Psoas muscle (tissue), 8 donors: ENCODE measurements around the gene SLIT3. TPM values are rescaled to one million over a fixed set of nuclear protein-coding genes. Genes with fewer than 3 reads are reported as not detected.

Source experiments
- ATAC-seq, 4 donors: fragments of 200-7000 bp; cut with Tn5 transposase; one replicate each; pipeline ENCODE4 v1.9.1; 2020; ENCODE audit warnings: moderate library complexity in 3 of 4, mild to moderate bottlenecking in 2 of 4
- DNase-seq, 2 donors: peaks; one replicate each; pipeline ENCODE4 v3.0.0-alpha.2; 2020
- H3K27ac ChIP-seq: fragments of 200-600 bp; one replicate; pipeline ENCODE4 v1.8.0; 2022
- H3K27me3 ChIP-seq, 3 donors: fragments of 200-600 bp in 1 of 3; one replicate each; pipeline versions ENCODE4 v1.6.1 to v1.8.0; 2013 to 2022; ENCODE audit warnings: low read length in 2 of 3, mild to moderate bottlenecking in 2 of 3, moderate library complexity in 1 of 3; ENCODE audit not compliant: insufficient read depth in 3 of 3
- H3K36me3 ChIP-seq, 2 donors: fragments of 200-600 bp in 1 of 2; one replicate each; pipeline versions ENCODE4 v1.6.1 to v1.8.0; 2013 to 2022; ENCODE audit warnings: low read depth in 1 of 2, mild to moderate bottlenecking in 1 of 2, moderate library complexity in 1 of 2; ENCODE audit not compliant: insufficient read depth in 1 of 2
- H3K4me1 ChIP-seq: fragments of 200-600 bp; one replicate; pipeline ENCODE4 v1.8.0; 2022
- H3K4me3 ChIP-seq: fragments of 200-600 bp; one replicate; pipeline ENCODE4 v1.8.0; 2022; ENCODE audit warnings: mild to moderate bottlenecking
- H3K9me3 ChIP-seq: fragments of 200-600 bp; one replicate; pipeline ENCODE4 v1.8.0; 2022
- CTCF ChIP-seq: fragments of 200-600 bp; IDR thresholded peaks from one replicate; pipeline ENCODE4 v1.8.0; 2022; ENCODE audit warnings: antibody characterized with exemption
- WGBS, 3 donors: extraction: QIAGEN DNeasy Blood & Tissue Kit; methylation state at CpG; one replicate each; pipeline versions ENCODE4 v1.1.6 to v1.1.7; 2013; 5-methylcytosine and 5-hydroxymethylcytosine counted together
- intact Hi-C, 2 donors: fragments of 100-400 bp; cut with DNase I; formaldehyde crosslinking; loops; one replicate each; pipeline versions ENCODE4 v1.11.0 to v1.14.2; 2022
- polyA plus RNA-seq, 3 donors: library from polyadenylated mRNA; stranded (reverse); fragments of 200-250 nt; gene quantifications; one replicate each; pipeline ENCODE4 v1.2.3, GENCODE V29; 2013
- total RNA-seq, 4 donors: library from RNA; stranded (reverse); fragmentation: NEBNext Ultra II Directional in 2 of 4; extraction: Animal tissue kit (Norgen Biotek cat#: 25700) in 2 of 4; gene quantifications; one replicate each; pipeline versions ENCODE4 v1.2.1 to v1.2.4, GENCODE V29; 2021 to 2023
- donor health status: healthy with polysubstance abuse.
- donor health status: DM: no; HTN: no; CAD: no; lungs with moderate emphysema.
- donor health status: Bipolar disorder and iron deficiency.
- donor health status: healthy.
- donor health status: DM: yes; HTN: yes; CAD: no.
- donor health status: DM: no; HTN: no; CAD: no.
- donor health status: DM: no; HTN: no; CAD: no.
- donor health status: DM: yes; HTN: yes; CAD: no.

SLIT3 gene
- total and polyA plus RNA-seq, 7 donors: 0.81 to 5.9 (median 2.1) TPM

GRCh38 chr5:168972731-168973130 lies 328.2 kb downstream of the SLIT3 start:
- intact Hi-C loops: no loop called here
- no peak overlapping the region for H3K4me3 ChIP-seq
- H3K36me3 ChIP-seq: no peaks in the 10 kb centered on the region
- no peaks in the 10 kb centered on the region for H3K4me1 ChIP-seq
- peaks cover 0 to 4% (median 0%) of the 10 kb centered on the region in 3 donors for H3K27me3 ChIP-seq
- H3K9me3 ChIP-seq: no peaks in the 10 kb centered on the region
- H3K27ac ChIP-seq: no peak overlapping the region
- no peak for TF ChIP-seq CTCF
- DNase-seq (no peak), ATAC-seq (no peak)
- WGBS, 3 donors: 57 to 71% (median 65%) methylated on average over 3 of the region's 3 CpGs

- ATAC-seq (no peak), DNase-seq (no peak)
- no peak overlapping the region for H3K27ac ChIP-seq
- H3K9me3 ChIP-seq: no peaks in the 10 kb centered on the region
- 79 to 82% (median 81%) methylated on average over 4 of the region's 4 CpGs for WGBS, 3 donors
- no peaks in the 10 kb centered on the region for H3K4me1 ChIP-seq
- no peak overlapping the region for H3K4me3 ChIP-seq
- TF ChIP-seq CTCF: no peak
- peaks cover 0 to 4% (median 0%) of the 10 kb centered on the region in 3 donors for H3K27me3 ChIP-seq
- H3K36me3 ChIP-seq: no peaks in the 10 kb centered on the region
- intact Hi-C loops: no loop called here
Measured at GRCh38 chr5:168971100-168971499, 329.8 kb downstream of the SLIT3 start.

- H3K27me3 ChIP-seq: peaks cover 0 to 2% (median 0%) of the 10 kb centered on the region in 3 donors
- no peaks in the 10 kb centered on the region for H3K9me3 ChIP-seq
- H3K4me1 ChIP-seq: no peaks in the 10 kb centered on the region
- no peak overlapping the region for H3K4me3 ChIP-seq
- no peak for TF ChIP-seq CTCF
- intact Hi-C loops: no loop called here
- DNase-seq (no peak), ATAC-seq (no peak)
- WGBS, 3 donors: 37 to 43% (median 43%) methylated on average over 8 of the region's 8 CpGs
- H3K27ac ChIP-seq: no peak overlapping the region
- H3K36me3 ChIP-seq: no peaks in the 10 kb centered on the region
Measured at GRCh38 chr5:168969326-168969886, 331.5 kb downstream of the SLIT3 start.

GRCh38 chr5:168967882-168968620 lies 332.9 kb downstream of the SLIT3 start:
- Histone ChIP-seq H3K27me3 (peaks cover 0 to 2% (median 0%) of the 10 kb centered on the region in 3 donors), H3K4me3 (no peak overlapping the region), H3K9me3 (no peaks in the 10 kb centered on the region), H3K4me1 (no peaks in the 10 kb centered on the region), H3K36me3 (no peaks in the 10 kb centered on the region), H3K27ac (no peak overlapping the region)
- no peak for DNase-seq
- intact Hi-C loops: no loop called here
- TF ChIP-seq CTCF: no peak
- ATAC-seq: no peak
- whole genome bisulfite sequencing, 3 donors: 61 to 71% (median 68%) methylated on average over 7 of the region's 7 CpGs
